B cell (primary cell): ENCODE data around the gene EGLN3. TPM values are rescaled to one million over a fixed set of nuclear protein-coding genes. Genes with fewer than 3 reads are reported as not detected.
"Not testable (repeated sequence)": the region's sequence is repeated elsewhere in the genome, so short reads cannot be mapped to it uniquely, and the experiment has no call there.

Experiments used
- ATAC-seq: fragments of 200-7000 bp; cut with Tn5 transposase; one replicate; pipeline ENCODE4 v1.10.0; 2021; ENCODE audit warnings: low read depth, mild to moderate bottlenecking, moderate number of reproducible peaks, moderate library complexity
- CTCF ChIA-PET: fragments of 350-600 bp; sonication (Branson Sonifier 250); formaldehyde crosslinking; loops from one replicate; lab custom pipeline; 2021; ENCODE audit warnings: antibody characterized with exemption, inconsistent platforms; lab: Charles Lee
- POLR2A ChIA-PET: fragments of 350-600 bp; sonication (Branson Sonifier 250); formaldehyde crosslinking; loops from one replicate; lab custom pipeline; 2021; ENCODE audit warnings: antibody characterized with exemption; lab: Charles Lee
- DNase-seq: peaks from one replicate; pipeline ENCODE4 v3.0.0; 2013
- H2AFZ ChIP-seq: 2 replicates; pipeline ENCODE4 v1.6.1; 2012; ENCODE audit warnings: mild to moderate bottlenecking, low read depth, low read length; ENCODE audit not compliant: insufficient read depth, poor library complexity, severe bottlenecking
- H3K27ac ChIP-seq, 2 donors: 1 replicate in 1 of 2; 2 replicates in 1 of 2; pipeline ENCODE4 v1.5.1; 2012 to 2013; ENCODE audit warnings: low read length in 2 of 2, mild to moderate bottlenecking in 2 of 2, moderate library complexity in 1 of 2
- H3K27me3 ChIP-seq, 4 experiments: fragments of 200-600 bp in 1 of 4; sonication (generic) in 1 of 4; replicated peaks in 1 of 4; 1 replicate in 2 of 4; 2 replicates in 2 of 4; pipeline versions ENCODE4 v1.6.1 to v1.7.0; 2013 to 2016; ENCODE audit warnings: low read length in 3 of 4, mild to moderate bottlenecking in 2 of 4, mixed read lengths in 1 of 4, moderate library complexity in 1 of 4; ENCODE audit not compliant: insufficient read depth in 4 of 4, control insufficient read depth in 3 of 4; ENCODE audit errors: control extremely low read depth in 1 of 4
- H3K36me3 ChIP-seq, 2 experiments: replicated peaks in 1 of 2; 1 replicate in 1 of 2; 2 replicates in 1 of 2; pipeline versions ENCODE4 v1.6.1 to v1.7.1; 2013; ENCODE audit warnings: low read length in 1 of 2; ENCODE audit not compliant: insufficient read depth in 2 of 2, control insufficient read depth in 1 of 2; ENCODE audit errors: control extremely low read depth in 1 of 2, extremely low read depth in 1 of 2
- H3K4me1 ChIP-seq, 2 donors: fragments of 200-600 bp in 1 of 2; sonication (generic) in 1 of 2; 1 replicate in 1 of 2; 2 replicates in 1 of 2; pipeline versions ENCODE4 v1.5.1 to v1.6.1; 2013 to 2017; ENCODE audit warnings: low read length in 2 of 2; ENCODE audit not compliant: control insufficient read depth in 2 of 2, insufficient read depth in 2 of 2
- H3K4me2 ChIP-seq: replicated peaks from 2 replicates; pipeline ENCODE3; 2012; ENCODE audit warnings: mild to moderate bottlenecking, low read depth, low read length; ENCODE audit not compliant: poor library complexity, severe bottlenecking
- H3K4me3 ChIP-seq, 5 experiments: fragments of 200-600 bp in 1 of 5; sonication (generic) in 1 of 5; 1 replicate in 3 of 5; 2 replicates in 2 of 5; pipeline versions ENCODE4 v1.5.1 to v1.7.0; 2011 to 2016; ENCODE audit warnings: low read length in 4 of 5, mild to moderate bottlenecking in 4 of 5, low read depth in 2 of 5, control low read depth in 1 of 5, moderate library complexity in 1 of 5; ENCODE audit not compliant: insufficient read depth in 1 of 5; ENCODE audit errors: control extremely low read depth in 1 of 5, extremely low read depth in 1 of 5
- H3K79me2 ChIP-seq: fragments of 200-600 bp; sonication (generic); one replicate; pipeline ENCODE4 v1.6.0; 2016; ENCODE audit warnings: low read length; ENCODE audit not compliant: control insufficient read depth, insufficient read depth
- H3K9ac ChIP-seq: fragments of 200-600 bp; sonication (generic); 2 replicates; pipeline ENCODE4 v1.6.1; 2017; ENCODE audit warnings: mild to moderate bottlenecking, low read length, moderate library complexity
- H3K9me3 ChIP-seq, 3 donors: one replicate each; pipeline versions ENCODE4 v1.6.1 to v1.7.1; 2013; ENCODE audit warnings: low read length in 2 of 3; ENCODE audit not compliant: control insufficient read depth in 2 of 3, insufficient read depth in 1 of 3; ENCODE audit errors: control extremely low read depth in 1 of 3
- H4K20me1 ChIP-seq: 2 replicates; pipeline ENCODE4 v1.6.0; 2012; ENCODE audit warnings: mild to moderate bottlenecking, low read length; ENCODE audit not compliant: insufficient read depth, control insufficient read depth, poor library complexity, severe bottlenecking
- H3K27ac Mint-ChIP-seq: one replicate; pipeline ENCODE4 v1.8.0; 2021; ENCODE audit warnings: mixed read lengths
- H3K27me3 Mint-ChIP-seq: one replicate; pipeline ENCODE4 v1.8.0; 2021; ENCODE audit warnings: mixed read lengths
- H3K4me1 Mint-ChIP-seq: one replicate; pipeline ENCODE4 v1.8.0; 2021; ENCODE audit warnings: mixed read lengths
- H3K4me3 Mint-ChIP-seq: one replicate; pipeline ENCODE4 v1.8.0; 2021; ENCODE audit warnings: mixed read lengths
- H3K9me3 Mint-ChIP-seq: one replicate; pipeline ENCODE4 v1.8.0; 2022; ENCODE audit warnings: mixed read lengths; ENCODE audit not compliant: insufficient read depth
- EZH2 ChIP-seq: IDR thresholded peaks from 2 replicates; pipeline ENCODE4 v1.6.1; 2012; ENCODE audit warnings: borderline replicate concordance, low read depth, mild to moderate bottlenecking, moderate library complexity, low read length; ENCODE audit not compliant: insufficient read depth, poor library complexity, severe bottlenecking
- WGBS: methylation state at CpG from one replicate; pipeline ENCODE4 v1.1.5; 2013; ENCODE audit warnings: missing lambda C conversion rate; ENCODE audit not compliant: insufficient coverage; 5-methylcytosine and 5-hydroxymethylcytosine counted together
- intact Hi-C: fragments of 100-400 bp; cut with micrococcal nuclease; formaldehyde crosslinking; loops from one replicate; pipeline ENCODE4 v1.10.0; 2022
- polyA plus RNA-seq: library from polyadenylated mRNA; depleted of rRNA; stranded (reverse); fragments of >200 nt; gene quantifications from 2 replicates; pipeline ENCODE4 v1.2.3, GENCODE V29; 2012
- total RNA-seq, 2 donors: library from RNA; stranded (reverse); fragments of 120-200 nt in 1 of 2; gene quantifications; 1 replicate in 1 of 2; 2 replicates in 1 of 2; pipeline versions ENCODE4 v1.2.3 to v1.2.4, GENCODE V29; 2013 to 2022
- TF ChIP-seq, protein P1 (sequence below): fragments of 200-600 bp; IDR thresholded peaks from one replicate; pipeline ENCODE4 v1.8.0; 2022; ENCODE audit warnings: antibody characterized with exemption, mild to moderate bottlenecking

EGLN3 gene
- total and polyA plus RNA-seq, 2 donors (not counting 1 experiment from before 2014, with no cell fraction given), result 0.69 to 1.7 TPM

DNA sequence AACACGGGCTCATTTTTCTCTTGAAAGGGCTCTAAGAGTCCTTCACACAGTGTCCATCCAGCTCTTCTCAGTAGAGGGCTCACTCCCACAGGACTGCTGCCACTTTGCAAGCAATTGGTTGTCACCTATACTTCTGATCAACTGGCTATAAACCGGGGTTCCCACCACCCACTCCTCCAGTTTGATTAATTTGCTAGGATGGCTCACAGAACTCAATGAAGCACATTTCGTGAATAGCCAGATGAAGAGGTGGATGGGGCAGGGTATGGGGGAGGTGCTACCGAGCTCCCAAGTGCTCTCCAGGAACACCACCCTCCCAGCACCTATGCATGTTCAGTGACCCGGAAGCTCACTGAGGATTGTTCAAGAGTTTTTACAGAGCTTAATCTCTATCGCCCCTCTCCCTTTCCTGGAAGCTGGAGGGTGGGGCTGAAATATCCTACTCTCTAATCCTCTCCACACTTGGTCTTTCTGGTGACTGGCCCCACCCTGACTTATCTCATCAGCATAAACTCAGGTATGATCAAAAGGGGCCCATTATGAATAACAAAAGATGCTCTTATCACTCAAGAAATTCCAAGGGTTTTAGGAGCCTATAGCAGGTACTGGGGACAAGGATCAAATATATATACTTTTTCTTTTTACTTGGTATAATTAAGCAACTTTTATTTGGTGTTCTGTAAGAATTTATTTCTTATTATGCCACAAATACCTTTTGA is 13.9 kb upstream of the EGLN3 start:
- Histone ChIP-seq H3K9me3 (peaks cover 0 to 3% (median 0%) of the 10 kb centered on the region in 3 donors), H2AFZ (no peak overlapping the region), H3K4me1 (no peaks in the 10 kb centered on the region), H3K79me2 (no peaks in the 10 kb centered on the region), H3K9ac (no peak overlapping the region), H3K4me3 (no peak overlapping the region), H3K27ac (no peak overlapping the region), H4K20me1 (no peaks in the 10 kb centered on the region), H3K4me2 (no peak overlapping the region), H3K27me3 (peaks cover 0 to 3% (median 0%) of the 10 kb centered on the region in 4 experiments), H3K36me3 (no peaks in the 10 kb centered on the region)
- WGBS, result 90% methylated on average over 1 of the region's 6 CpGs
- no peak for ATAC-seq
- ChIA-PET POLR2A (no interaction called here), CTCF (no interaction called here)
- peaks cover 10% of the 10 kb centered on the region for H3K27me3 Mint-ChIP-seq
- no peak overlapping the region for H3K27ac Mint-ChIP-seq
- DNase-seq, result no peak
- TF ChIP-seq, protein P1, sequence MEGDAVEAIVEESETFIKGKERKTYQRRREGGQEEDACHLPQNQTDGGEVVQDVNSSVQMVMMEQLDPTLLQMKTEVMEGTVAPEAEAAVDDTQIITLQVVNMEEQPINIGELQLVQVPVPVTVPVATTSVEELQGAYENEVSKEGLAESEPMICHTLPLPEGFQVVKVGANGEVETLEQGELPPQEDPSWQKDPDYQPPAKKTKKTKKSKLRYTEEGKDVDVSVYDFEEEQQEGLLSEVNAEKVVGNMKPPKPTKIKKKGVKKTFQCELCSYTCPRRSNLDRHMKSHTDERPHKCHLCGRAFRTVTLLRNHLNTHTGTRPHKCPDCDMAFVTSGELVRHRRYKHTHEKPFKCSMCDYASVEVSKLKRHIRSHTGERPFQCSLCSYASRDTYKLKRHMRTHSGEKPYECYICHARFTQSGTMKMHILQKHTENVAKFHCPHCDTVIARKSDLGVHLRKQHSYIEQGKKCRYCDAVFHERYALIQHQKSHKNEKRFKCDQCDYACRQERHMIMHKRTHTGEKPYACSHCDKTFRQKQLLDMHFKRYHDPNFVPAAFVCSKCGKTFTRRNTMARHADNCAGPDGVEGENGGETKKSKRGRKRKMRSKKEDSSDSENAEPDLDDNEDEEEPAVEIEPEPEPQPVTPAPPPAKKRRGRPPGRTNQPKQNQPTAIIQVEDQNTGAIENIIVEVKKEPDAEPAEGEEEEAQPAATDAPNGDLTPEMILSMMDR, result no peak
- TF ChIP-seq EZH2, result no peak
- no peaks in the 10 kb centered on the region for H3K4me1 Mint-ChIP-seq
- peaks cover 12% of the 10 kb centered on the region for H3K9me3 Mint-ChIP-seq
- H3K4me3 Mint-ChIP-seq, result no peak overlapping the region
- intact Hi-C loops, result no loop called here

DNA sequence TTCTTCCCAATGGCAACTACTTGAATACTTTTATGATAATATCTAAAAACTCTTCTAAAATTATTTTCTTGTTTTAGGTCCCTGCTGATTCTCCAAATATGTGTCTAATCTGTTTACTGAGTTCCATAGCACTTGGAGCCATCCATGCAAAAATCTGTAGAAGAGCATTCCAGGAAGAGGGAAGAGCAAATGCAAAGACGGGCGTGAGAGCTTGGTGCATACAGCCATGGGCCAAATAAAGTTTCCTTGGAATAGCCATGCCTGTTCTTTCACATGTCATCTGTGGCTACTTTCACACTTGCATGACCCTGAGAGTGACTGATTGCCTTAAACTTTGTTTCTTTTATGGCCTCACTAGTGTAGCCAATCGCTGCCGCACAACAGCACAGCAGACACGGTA is 13.0 kb upstream of the EGLN3 start:
- Histone ChIP-seq H2AFZ (no peak overlapping the region), H3K4me3 (no peak overlapping the region), H3K9ac (no peak overlapping the region), H3K79me2 (no peaks in the 10 kb centered on the region), H3K9me3 (peaks cover 0 to 4% (median 0%) of the 10 kb centered on the region in 3 donors), H3K4me2 (no peak overlapping the region), H3K4me1 (no peaks in the 10 kb centered on the region), H3K27ac (no peak overlapping the region), H4K20me1 (no peaks in the 10 kb centered on the region), H3K36me3 (no peaks in the 10 kb centered on the region), H3K27me3 (peaks cover 0 to 5% (median 0%) of the 10 kb centered on the region in 4 experiments)
- 100% methylated on average over 5 of the region's 5 CpGs for WGBS
- ATAC-seq (no peak), DNase-seq (no peak)
- peaks cover 16% of the 10 kb centered on the region for H3K27me3 Mint-ChIP-seq
- H3K27ac Mint-ChIP-seq, result no peak overlapping the region
- H3K4me3 Mint-ChIP-seq, result no peak overlapping the region
- POLR2A ChIA-PET, result no interaction called here
- peaks cover 6% of the 10 kb centered on the region for H3K9me3 Mint-ChIP-seq
- H3K4me1 Mint-ChIP-seq, result no peaks in the 10 kb centered on the region
- TF ChIP-seq EZH2, result no peak
- TF ChIP-seq, protein P1, result no peak
- CTCF ChIA-PET, result no interaction called here
- intact Hi-C loops, result no loop called here

DNA sequence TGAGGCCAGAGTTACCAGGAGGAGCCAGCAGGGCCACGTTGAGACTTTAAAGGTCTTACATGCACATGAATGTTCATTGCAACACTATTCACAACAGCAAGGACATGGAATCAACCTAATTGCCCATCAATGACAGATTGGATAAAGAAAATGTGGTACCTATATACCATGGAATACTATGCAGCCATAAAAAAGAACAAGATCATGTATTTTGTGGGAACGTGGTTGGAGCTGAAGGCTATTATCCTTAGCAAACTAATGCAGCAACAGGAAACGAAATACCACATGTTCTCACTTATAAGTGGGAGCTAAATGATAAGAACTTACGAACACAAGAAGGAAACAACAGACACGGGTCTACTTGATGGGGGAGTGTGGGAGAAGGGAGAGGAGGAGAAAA is 11.6 kb upstream of the EGLN3 start:
- H3K4me2 ChIP-seq, H3K4me1 Mint-ChIP-seq, H2AFZ ChIP-seq, H3K27ac Mint-ChIP-seq, H3K4me3 Mint-ChIP-seq, intact Hi-C loops, H3K4me1 ChIP-seq, H3K9me3 ChIP-seq, POLR2A ChIA-PET, H3K9ac ChIP-seq, ATAC-seq, H3K27me3 ChIP-seq, H3K79me2 ChIP-seq, DNase-seq, H3K9me3 Mint-ChIP-seq, H3K27ac ChIP-seq, H3K36me3 ChIP-seq, H4K20me1 ChIP-seq, H3K4me3 ChIP-seq, CTCF ChIA-PET: not testable (repeated sequence)
- 82% methylated on average over 2 of the region's 5 CpGs for WGBS
- peaks cover 16% of the 10 kb centered on the region for H3K27me3 Mint-ChIP-seq
